ENCODE measurements around the gene SOX18. TPM values are rescaled to one million over a fixed set of nuclear protein-coding genes. Genes with fewer than 3 reads are reported as not detected.

SOX18 gene
- total and polyA plus RNA-seq, 2 of the 13 experiments (the other 11 are each of a cell fraction or from before 2014, with no cell fraction given): 1.6 to 1.9 TPM

GRCh38 chr20:64036346-64037198 is 12.9 kb downstream of the SOX18 start (continued):
- TF ChIP-seq, protein P1, sequence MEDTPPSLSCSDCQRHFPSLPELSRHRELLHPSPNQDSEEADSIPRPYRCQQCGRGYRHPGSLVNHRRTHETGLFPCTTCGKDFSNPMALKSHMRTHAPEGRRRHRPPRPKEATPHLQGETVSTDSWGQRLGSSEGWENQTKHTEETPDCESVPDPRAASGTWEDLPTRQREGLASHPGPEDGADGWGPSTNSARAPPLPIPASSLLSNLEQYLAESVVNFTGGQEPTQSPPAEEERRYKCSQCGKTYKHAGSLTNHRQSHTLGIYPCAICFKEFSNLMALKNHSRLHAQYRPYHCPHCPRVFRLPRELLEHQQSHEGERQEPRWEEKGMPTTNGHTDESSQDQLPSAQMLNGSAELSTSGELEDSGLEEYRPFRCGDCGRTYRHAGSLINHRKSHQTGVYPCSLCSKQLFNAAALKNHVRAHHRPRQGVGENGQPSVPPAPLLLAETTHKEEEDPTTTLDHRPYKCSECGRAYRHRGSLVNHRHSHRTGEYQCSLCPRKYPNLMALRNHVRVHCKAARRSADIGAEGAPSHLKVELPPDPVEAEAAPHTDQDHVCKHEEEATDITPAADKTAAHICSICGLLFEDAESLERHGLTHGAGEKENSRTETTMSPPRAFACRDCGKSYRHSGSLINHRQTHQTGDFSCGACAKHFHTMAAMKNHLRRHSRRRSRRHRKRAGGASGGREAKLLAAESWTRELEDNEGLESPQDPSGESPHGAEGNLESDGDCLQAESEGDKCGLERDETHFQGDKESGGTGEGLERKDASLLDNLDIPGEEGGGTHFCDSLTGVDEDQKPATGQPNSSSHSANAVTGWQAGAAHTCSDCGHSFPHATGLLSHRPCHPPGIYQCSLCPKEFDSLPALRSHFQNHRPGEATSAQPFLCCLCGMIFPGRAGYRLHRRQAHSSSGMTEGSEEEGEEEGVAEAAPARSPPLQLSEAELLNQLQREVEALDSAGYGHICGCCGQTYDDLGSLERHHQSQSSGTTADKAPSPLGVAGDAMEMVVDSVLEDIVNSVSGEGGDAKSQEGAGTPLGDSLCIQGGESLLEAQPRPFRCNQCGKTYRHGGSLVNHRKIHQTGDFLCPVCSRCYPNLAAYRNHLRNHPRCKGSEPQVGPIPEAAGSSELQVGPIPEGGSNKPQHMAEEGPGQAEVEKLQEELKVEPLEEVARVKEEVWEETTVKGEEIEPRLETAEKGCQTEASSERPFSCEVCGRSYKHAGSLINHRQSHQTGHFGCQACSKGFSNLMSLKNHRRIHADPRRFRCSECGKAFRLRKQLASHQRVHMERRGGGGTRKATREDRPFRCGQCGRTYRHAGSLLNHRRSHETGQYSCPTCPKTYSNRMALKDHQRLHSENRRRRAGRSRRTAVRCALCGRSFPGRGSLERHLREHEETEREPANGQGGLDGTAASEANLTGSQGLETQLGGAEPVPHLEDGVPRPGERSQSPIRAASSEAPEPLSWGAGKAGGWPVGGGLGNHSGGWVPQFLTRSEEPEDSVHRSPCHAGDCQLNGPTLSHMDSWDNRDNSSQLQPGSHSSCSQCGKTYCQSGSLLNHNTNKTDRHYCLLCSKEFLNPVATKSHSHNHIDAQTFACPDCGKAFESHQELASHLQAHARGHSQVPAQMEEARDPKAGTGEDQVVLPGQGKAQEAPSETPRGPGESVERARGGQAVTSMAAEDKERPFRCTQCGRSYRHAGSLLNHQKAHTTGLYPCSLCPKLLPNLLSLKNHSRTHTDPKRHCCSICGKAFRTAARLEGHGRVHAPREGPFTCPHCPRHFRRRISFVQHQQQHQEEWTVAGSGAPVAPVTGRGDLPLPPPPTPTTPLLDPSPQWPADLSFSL (CRISPR knock-in tag; IDR thresholded peaks at IDR 0.05): no peak
- TF ChIP-seq CBX1 (IDR thresholded peaks at IDR 0.05; ENCODE audit: low read depth) (no peak), RXRB (CRISPR knock-in tag; IDR thresholded peaks at IDR 0.05; ENCODE audit: borderline replicate concordance) (peak; percentile 77), ZFYVE20 (CRISPR knock-in tag; IDR thresholded peaks at IDR 0.05; ENCODE audit: borderline replicate concordance, low read depth) (no peak), HDAC6 (IDR thresholded peaks at IDR 0.05; ENCODE audit: low read depth, low read length) (no peak), ZNF441 (CRISPR knock-in tag; IDR thresholded peaks at IDR 0.05; ENCODE audit: borderline replicate concordance) (no peak; the same call in 1 of the 2 replicates), ZNF317 (CRISPR knock-in tag; IDR thresholded peaks at IDR 0.05) (peak; percentile 86), ZNF253 (CRISPR knock-in tag; IDR thresholded peaks at IDR 0.05; ENCODE audit: borderline replicate concordance) (no peak), FOXP4 (CRISPR knock-in tag; IDR thresholded peaks at IDR 0.05) (no peak), HOXA3 (CRISPR knock-in tag; IDR thresholded peaks at IDR 0.05) (no peak), ZNF33B (CRISPR knock-in tag; IDR thresholded peaks at IDR 0.05) (no peak), ZNF737 (CRISPR knock-in tag; IDR thresholded peaks at IDR 0.05; ENCODE audit: borderline replicate concordance) (no peak), ZNF235 (CRISPR knock-in tag; IDR thresholded peaks at IDR 0.05; ENCODE audit: borderline replicate concordance) (peak; percentile 98), HMG20A (CRISPR knock-in tag; IDR thresholded peaks at IDR 0.05; ENCODE audit: borderline replicate concordance) (no peak), ZNF543 (CRISPR knock-in tag; IDR thresholded peaks at IDR 0.05) (no peak), ZNF546 (CRISPR knock-in tag; conservative IDR thresholded peaks at IDR 0.05) (peak; percentile 41; the same call in 1 of the 2 replicates), ZNF83 (CRISPR knock-in tag; IDR thresholded peaks at IDR 0.05; ENCODE audit: borderline replicate concordance) (0 out of 2 replicates have a peak, but pooled peaks have one; percentile 16), TRIM24 (CRISPR knock-in tag; IDR thresholded peaks at IDR 0.05) (no peak), HNF4A (CRISPR knock-in tag; IDR thresholded peaks at IDR 0.05) (no peak)
- TF ChIP-seq, protein P2, sequence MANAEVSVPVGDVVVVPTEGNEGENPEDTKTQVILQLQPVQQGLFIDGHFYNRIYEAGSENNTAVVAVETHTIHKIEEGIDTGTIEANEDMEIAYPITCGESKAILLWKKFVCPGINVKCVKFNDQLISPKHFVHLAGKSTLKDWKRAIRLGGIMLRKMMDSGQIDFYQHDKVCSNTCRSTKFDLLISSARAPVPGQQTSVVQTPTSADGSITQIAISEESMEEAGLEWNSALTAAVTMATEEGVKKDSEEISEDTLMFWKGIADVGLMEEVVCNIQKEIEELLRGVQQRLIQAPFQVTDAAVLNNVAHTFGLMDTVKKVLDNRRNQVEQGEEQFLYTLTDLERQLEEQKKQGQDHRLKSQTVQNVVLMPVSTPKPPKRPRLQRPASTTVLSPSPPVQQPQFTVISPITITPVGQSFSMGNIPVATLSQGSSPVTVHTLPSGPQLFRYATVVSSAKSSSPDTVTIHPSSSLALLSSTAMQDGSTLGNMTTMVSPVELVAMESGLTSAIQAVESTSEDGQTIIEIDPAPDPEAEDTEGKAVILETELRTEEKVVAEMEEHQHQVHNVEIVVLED (CRISPR knock-in tag; IDR thresholded peaks at IDR 0.05; ENCODE audit: borderline replicate concordance): peak; percentile 16

All from HepG2 (cell line).